ENCODE data around the gene WNT4. TPM values are rescaled to one million over a fixed set of nuclear protein-coding genes. Genes with fewer than 3 reads are reported as not detected.

Gene WNT4
- total RNA-seq, 1 donor from 2014 or later = not detected

DNA sequence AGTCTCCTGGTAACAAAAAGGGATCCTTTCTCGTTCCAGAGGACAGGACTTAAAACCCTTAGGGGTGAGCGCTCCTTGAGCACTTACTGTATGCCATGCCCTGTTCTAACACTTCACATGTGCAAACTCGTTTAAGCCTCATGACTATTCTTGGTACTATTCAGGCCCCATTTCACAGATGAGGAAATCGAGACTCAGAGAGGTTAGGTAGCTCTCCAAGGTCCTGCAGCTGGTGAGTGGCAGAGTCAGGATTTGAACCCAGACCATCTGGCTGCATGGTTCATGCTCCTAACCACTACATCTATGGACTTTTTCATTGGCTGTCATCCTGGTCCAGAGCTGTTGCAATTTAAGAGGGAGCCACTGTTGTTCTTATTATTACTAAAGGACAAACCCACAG lies 46.7 kb upstream of the WNT4 start:
- no peak overlapping the region for H3K4me3 ChIP-seq
- no peaks in the 10 kb centered on the region for H3K9me3 ChIP-seq (ENCODE audit: low read depth)
- H3K27ac ChIP-seq = no peak overlapping the region
- H3K9ac ChIP-seq = no peak overlapping the region
- H3K36me3 Mint-ChIP-seq = no peaks in the 10 kb centered on the region
- DNase-seq (ENCODE audit: low spot score) = no peak
- H3K27me3 Mint-ChIP-seq (ENCODE audit: insufficient read depth, low read depth) = peaks cover 25% of the 10 kb centered on the region
- peaks cover 30% of the 10 kb centered on the region for H3K4me1 Mint-ChIP-seq
- no peaks in the 10 kb centered on the region for H3F3A ChIP-seq (ENCODE audit: low read depth)
- no peaks in the 10 kb centered on the region for H4K20me1 ChIP-seq (ENCODE audit: low read depth)
- H3K36me3 ChIP-seq = no peaks in the 10 kb centered on the region
- no peaks in the 10 kb centered on the region for H3K9me3 Mint-ChIP-seq
- no peaks in the 10 kb centered on the region for H3K79me2 ChIP-seq (ENCODE audit: low read depth)
- no peak overlapping the region for H3K4me2 ChIP-seq
- TF ChIP-seq CTCF (IDR thresholded peaks at IDR 0.05) = no peak
- no peak for TF ChIP-seq EZH2phosphoT487 (IDR thresholded peaks at IDR 0.05)
- TF ChIP-seq EZH2 (IDR thresholded peaks at IDR 0.05) = no peak
- no peaks in the 10 kb centered on the region for H3K4me1 ChIP-seq
- peaks cover 54% of the 10 kb centered on the region for H3K27me3 ChIP-seq
- no peak overlapping the region for H3K4me3 Mint-ChIP-seq
- H3K27ac Mint-ChIP-seq = no peak overlapping the region
- no peak overlapping the region for H2AFZ ChIP-seq (replicated peaks)

DNA sequence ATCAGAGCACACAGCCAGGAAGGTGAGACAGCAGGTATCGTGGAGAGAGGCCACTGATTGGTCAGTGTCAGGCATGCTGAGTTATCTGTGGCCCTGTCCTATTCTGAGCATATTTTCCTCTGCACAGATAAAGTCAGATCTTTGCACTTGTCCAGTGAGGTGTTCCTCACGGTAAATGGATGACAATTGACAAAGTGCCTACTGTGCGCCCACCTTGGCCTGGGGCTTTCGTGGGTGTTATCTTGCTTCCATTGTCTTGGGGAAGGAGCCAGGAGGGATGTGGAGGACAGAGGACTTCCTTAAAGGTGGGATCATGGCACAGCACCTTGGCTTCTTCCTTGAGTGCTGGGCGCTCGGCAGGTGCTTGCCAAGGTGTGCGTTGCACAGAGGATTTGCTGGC lies 46.0 kb upstream of the WNT4 start:
- TF ChIP-seq EZH2 (IDR thresholded peaks at IDR 0.05) (no peak), EZH2phosphoT487 (IDR thresholded peaks at IDR 0.05) (no peak), CTCF (IDR thresholded peaks at IDR 0.05) (no peak)
- no peaks in the 10 kb centered on the region for H4K20me1 ChIP-seq (ENCODE audit: low read depth)
- H3K9me3 Mint-ChIP-seq = no peaks in the 10 kb centered on the region
- H3K4me2 ChIP-seq = no peak overlapping the region
- H3K4me3 ChIP-seq = no peak overlapping the region
- DNase-seq (ENCODE audit: low spot score) = no peak
- no peak overlapping the region for H2AFZ ChIP-seq (replicated peaks)
- H3K27ac ChIP-seq = no peak overlapping the region
- H3F3A ChIP-seq (ENCODE audit: low read depth) = no peaks in the 10 kb centered on the region
- no peaks in the 10 kb centered on the region for H3K79me2 ChIP-seq (ENCODE audit: low read depth)
- H3K9me3 ChIP-seq (ENCODE audit: low read depth) = no peaks in the 10 kb centered on the region
- peaks cover 48% of the 10 kb centered on the region for H3K27me3 ChIP-seq
- H3K36me3 Mint-ChIP-seq = no peaks in the 10 kb centered on the region
- no peaks in the 10 kb centered on the region for H3K4me1 ChIP-seq
- peak overlapping the region; percentile 42 for H3K27ac Mint-ChIP-seq
- no peak overlapping the region for H3K4me3 Mint-ChIP-seq
- peaks cover 34% of the 10 kb centered on the region for H3K4me1 Mint-ChIP-seq
- peaks cover 23% of the 10 kb centered on the region for H3K27me3 Mint-ChIP-seq (ENCODE audit: insufficient read depth, low read depth)
- H3K9ac ChIP-seq = no peak overlapping the region
- H3K36me3 ChIP-seq = no peaks in the 10 kb centered on the region

GRCh38 chr1:22188436-22188835 lies 45.5 kb upstream of the WNT4 start:
- H3K9ac ChIP-seq = no peak overlapping the region
- DNase-seq (ENCODE audit: low spot score) = no peak
- peaks cover 23% of the 10 kb centered on the region for H3K27me3 Mint-ChIP-seq (ENCODE audit: insufficient read depth, low read depth)
- H3K36me3 ChIP-seq = no peaks in the 10 kb centered on the region
- no peaks in the 10 kb centered on the region for H3K9me3 ChIP-seq (ENCODE audit: low read depth)
- no peak overlapping the region for H3K4me2 ChIP-seq
- H3K79me2 ChIP-seq (ENCODE audit: low read depth) = no peaks in the 10 kb centered on the region
- no peak overlapping the region for H3K4me3 ChIP-seq
- H4K20me1 ChIP-seq (ENCODE audit: low read depth) = no peaks in the 10 kb centered on the region
- H3K4me1 Mint-ChIP-seq = peaks cover 34% of the 10 kb centered on the region
- H3K27ac Mint-ChIP-seq = peak overlapping the region; percentile 85
- H3K27ac ChIP-seq = no peak overlapping the region
- no peak overlapping the region for H3K4me3 Mint-ChIP-seq
- H2AFZ ChIP-seq (replicated peaks) = no peak overlapping the region
- TF ChIP-seq EZH2 (IDR thresholded peaks at IDR 0.05) = no peak
- no peak for TF ChIP-seq EZH2phosphoT487 (IDR thresholded peaks at IDR 0.05)
- TF ChIP-seq CTCF (IDR thresholded peaks at IDR 0.05) = no peak
- no peaks in the 10 kb centered on the region for H3F3A ChIP-seq (ENCODE audit: low read depth)
- H3K4me1 ChIP-seq = no peaks in the 10 kb centered on the region
- no peaks in the 10 kb centered on the region for H3K36me3 Mint-ChIP-seq
- H3K27me3 ChIP-seq = peaks cover 45% of the 10 kb centered on the region
- no peaks in the 10 kb centered on the region for H3K9me3 Mint-ChIP-seq

All from neural progenitor cell (in vitro differentiated cells).